ENCODE measurements around the gene PTPRM.

The PTPRM gene

GRCh38 chr18:7696780-7697179, 129.7 kb downstream of the PTPRM start:
- CTCF ChIA-PET: interaction anchor here (2.1 kb wide), 1 partner anchor 14 kb away, joined by 5 read pairs; no protein-coding TSS in a partner anchor
- POLR2A ChIA-PET: no interaction called here
- DNase-seq (ENCODE audit: extremely low spot score): no peak

GRCh38 chr18:7697306-7697705, 130.2 kb downstream of the PTPRM start:
- no peak for TF ChIP-seq CTCF (IDR thresholded peaks at IDR 0.05; ENCODE audit: control extremely low read depth, extremely low read depth, low read depth, missing control alignments)
- DNase-seq (ENCODE audit: extremely low spot score): no peak
- POLR2A ChIA-PET: no interaction called here
- CTCF ChIA-PET: interaction anchor here (2.1 kb wide), 1 partner anchor 14 kb away, joined by 5 read pairs; no protein-coding TSS in a partner anchor

More at GRCh38 chr18:7696780-7697179, 129.7 kb downstream of the PTPRM start:
- TF ChIP-seq CTCF (IDR thresholded peaks at IDR 0.05; ENCODE audit: control extremely low read depth, extremely low read depth, low read depth, missing control alignments): no peak

- no peak for DNase-seq (ENCODE audit: extremely low spot score)
- TF ChIP-seq CTCF (IDR thresholded peaks at IDR 0.05; ENCODE audit: control extremely low read depth, extremely low read depth, low read depth, missing control alignments): no peak
- ChIA-PET CTCF (interaction anchor here (1.3 kb wide), 1 partner anchor 15 kb away, joined by 5 read pairs; no protein-coding TSS in a partner anchor), POLR2A (no interaction called here)
Measured at GRCh38 chr18:7711495-7711894, 144.4 kb downstream of the PTPRM start.

GRCh38 chr18:7720395-7720794, 153.3 kb downstream of the PTPRM start:
- ChIA-PET POLR2A (no interaction called here), CTCF (no interaction called here)
- TF ChIP-seq CTCF (IDR thresholded peaks at IDR 0.05; ENCODE audit: control extremely low read depth, extremely low read depth, low read depth, missing control alignments): no peak
- no peak for DNase-seq (ENCODE audit: extremely low spot score)

- ChIA-PET POLR2A (no interaction called here), CTCF (no interaction called here)
- no peak for TF ChIP-seq CTCF (IDR thresholded peaks at IDR 0.05; ENCODE audit: control extremely low read depth, extremely low read depth, low read depth, missing control alignments)
Measured at GRCh38 chr18:7721532-7721931, 154.4 kb downstream of the PTPRM start.

GRCh38 chr18:7722955-7723354, 155.8 kb downstream of the PTPRM start:
- POLR2A ChIA-PET: no interaction called here
- no peak for TF ChIP-seq CTCF (IDR thresholded peaks at IDR 0.05; ENCODE audit: control extremely low read depth, extremely low read depth, low read depth, missing control alignments)
- CTCF ChIA-PET: no interaction called here
- no peak for DNase-seq (ENCODE audit: extremely low spot score)

More at GRCh38 chr18:7721532-7721931, 154.4 kb downstream of the PTPRM start:
- DNase-seq (ENCODE audit: extremely low spot score): no peak

- ChIA-PET CTCF (no interaction called here), POLR2A (no interaction called here)
- DNase-seq (ENCODE audit: extremely low spot score): no peak
- no peak for TF ChIP-seq CTCF (IDR thresholded peaks at IDR 0.05; ENCODE audit: control extremely low read depth, extremely low read depth, low read depth, missing control alignments)
Measured at GRCh38 chr18:7723558-7723957, 156.4 kb downstream of the PTPRM start.
